PC-3 (cell line): ENCODE results near the gene ALDH3A2. TPM values are rescaled to one million over a fixed set of nuclear protein-coding genes. Genes with fewer than 3 reads are reported as not detected.

Experiments
- ATAC-seq: fragments of 200-7000 bp; cut with Tn5 transposase; 2 replicates; pipeline ENCODE4 v1.9.1; 2020; ENCODE audit warnings: mild to moderate bottlenecking, moderate library complexity
- BruUV-seq: library from RNA; stranded (reverse); fragments of 400-500 nt; replicated peaks from 2 replicates; lab custom pipeline; 2021; lab: Mats Ljungman, UMichigan
- CTCF ChIA-PET: fragments of 300-600 bp; sonication (Branson Sonifier 250); formaldehyde crosslinking; loops from one replicate; lab custom pipeline; 2022; ENCODE audit warnings: antibody characterized with exemption; lab: Charles Lee
- POLR2A ChIA-PET: fragments of 300-600 bp; sonication (Branson Sonifier 250); formaldehyde crosslinking; loops from one replicate; lab custom pipeline; 2022; ENCODE audit warnings: antibody characterized with exemption; ENCODE audit not compliant: unreplicated experiment; lab: Charles Lee
- DNase-seq: peaks from one replicate; pipeline ENCODE4 v3.0.0-alpha.2; 2015
- H2AFZ ChIP-seq: fragments of 300-600 bp; sonication (generic); 2 replicates; pipeline ENCODE4 v1.6.0; 2016; ENCODE audit warnings: antibody characterized with exemption, low read length
- H3F3A ChIP-seq: fragments of 300-600 bp; sonication (generic); one replicate; pipeline ENCODE4 v1.6.0; 2017; ENCODE audit warnings: antibody characterized with exemption, low read length, control low read depth, mild to moderate bottlenecking; ENCODE audit not compliant: unreplicated experiment
- H3K27ac ChIP-seq: fragments of 300-600 bp; sonication (generic); 2 replicates; pipeline ENCODE4 v1.5.1; 2016; ENCODE audit warnings: mild to moderate bottlenecking, low read length
- H3K27me3 ChIP-seq: fragments of 300-600 bp; sonication (generic); 2 replicates; pipeline ENCODE4 v1.6.1; 2016; ENCODE audit warnings: low read length, mixed read lengths
- H3K36me3 ChIP-seq: fragments of 300-600 bp; sonication (generic); 2 replicates; pipeline ENCODE4 v1.6.1; 2016; ENCODE audit warnings: low read depth, mixed run types, low read length, mixed read lengths
- H3K4me1 ChIP-seq: fragments of 300-600 bp; sonication (generic); 2 replicates; pipeline ENCODE4 v1.5.1; 2016; ENCODE audit warnings: low read length; ENCODE audit not compliant: insufficient read depth
- H3K4me2 ChIP-seq: fragments of 300-600 bp; sonication (generic); 2 replicates; pipeline ENCODE4 v1.6.0; 2016; ENCODE audit warnings: low read length
- H3K4me3 ChIP-seq: fragments of 300-600 bp; sonication (generic); 2 replicates; pipeline ENCODE4 v1.5.1; 2016; ENCODE audit warnings: mild to moderate bottlenecking, low read length, mixed read lengths
- H3K79me2 ChIP-seq: fragments of 300-600 bp; sonication (generic); 2 replicates; pipeline ENCODE4 v1.6.1; 2017; ENCODE audit warnings: low read length, mixed read lengths
- H3K9ac ChIP-seq: fragments of 300-600 bp; sonication (generic); 2 replicates; pipeline ENCODE4 v1.6.0; 2016; ENCODE audit warnings: mild to moderate bottlenecking, low read length
- H3K9me2 ChIP-seq: fragments of 300-600 bp; sonication (generic); replicated peaks from 2 replicates; pipeline ENCODE4 v1.6.1; 2016; ENCODE audit warnings: mixed run types, low read length, mixed read lengths
- H3K9me3 ChIP-seq: fragments of 300-600 bp; sonication (generic); 2 replicates; pipeline ENCODE4 v1.6.1; 2016; ENCODE audit warnings: low read length, mixed read lengths
- H4K20me1 ChIP-seq: fragments of 300-600 bp; sonication (generic); 2 replicates; pipeline ENCODE4 v1.6.1; 2016; ENCODE audit warnings: low read length, mixed read lengths
- EZH2 ChIP-seq: fragments of 300-600 bp; sonication (generic); IDR thresholded peaks from one replicate; pipeline ENCODE4 v1.6.1; 2017; ENCODE audit warnings: antibody characterized with exemption, mild to moderate bottlenecking, low read length; ENCODE audit not compliant: unreplicated experiment
- EZH2phosphoT487 ChIP-seq: fragments of 300-600 bp; sonication (generic); IDR thresholded peaks from 2 replicates; pipeline ENCODE4 v1.6.1; 2018; ENCODE audit warnings: mild to moderate bottlenecking, antibody characterized with exemption, low read length, borderline replicate concordance
- intact Hi-C: fragments of 100-400 bp; cut with micrococcal nuclease; formaldehyde crosslinking; loops from 2 replicates; pipeline ENCODE4 v1.9.0; 2023
- total RNA-seq: library from RNA; depleted of rRNA; stranded (reverse); fragments of >200 nt; gene quantifications from 2 replicates; pipeline ENCODE4 v1.2.3, GENCODE V29; 2014
- TF ChIP-seq, protein P1 (sequence below): fragments of 300-600 bp; sonication (generic); conservative IDR thresholded peaks from 2 replicates; pipeline ENCODE4 v1.5.1; 2017; ENCODE audit warnings: antibody characterized with exemption, low read depth, mild to moderate bottlenecking, low read length

Gene ALDH3A2
- total RNA-seq, 1 experiment from 2014 or later, result 125 TPM

DNA sequence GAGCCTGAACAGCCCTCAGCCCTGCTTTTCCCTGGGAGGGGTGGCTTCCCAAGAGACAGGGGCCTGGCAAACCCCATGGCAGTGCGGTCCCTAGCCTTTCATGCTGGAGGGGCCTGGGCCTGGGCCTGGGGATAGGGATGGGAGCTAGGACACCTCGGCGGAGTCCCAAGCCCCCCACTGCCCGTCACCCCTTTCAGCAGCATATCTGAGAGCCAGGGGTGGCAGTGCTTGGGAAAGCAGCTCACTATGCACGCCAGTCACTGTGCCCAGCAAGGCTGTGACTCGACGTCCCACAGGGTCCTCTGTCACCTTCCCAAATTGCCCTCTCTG, 68.4 kb downstream of the ALDH3A2 start:
- Histone ChIP-seq H3K9me3 (no peaks in the 10 kb centered on the region), H3K4me3 (no peak overlapping the region), H3K27ac (no peak overlapping the region), H3K36me3 (no peaks in the 10 kb centered on the region), H3K9ac (no peak overlapping the region), H3K9me2 (no peaks in the 10 kb centered on the region), H4K20me1 (no peaks in the 10 kb centered on the region), H2AFZ (no peak overlapping the region), H3K27me3 (no peaks in the 10 kb centered on the region), H3F3A (no peaks in the 10 kb centered on the region), H3K4me2 (no peak overlapping the region), H3K79me2 (no peaks in the 10 kb centered on the region), H3K4me1 (peaks cover 26% of the 10 kb centered on the region)
- BruUV-seq, result no TSS peak
- TF ChIP-seq EZH2phosphoT487 (no peak), EZH2 (no peak)
- TF ChIP-seq, protein P1, sequence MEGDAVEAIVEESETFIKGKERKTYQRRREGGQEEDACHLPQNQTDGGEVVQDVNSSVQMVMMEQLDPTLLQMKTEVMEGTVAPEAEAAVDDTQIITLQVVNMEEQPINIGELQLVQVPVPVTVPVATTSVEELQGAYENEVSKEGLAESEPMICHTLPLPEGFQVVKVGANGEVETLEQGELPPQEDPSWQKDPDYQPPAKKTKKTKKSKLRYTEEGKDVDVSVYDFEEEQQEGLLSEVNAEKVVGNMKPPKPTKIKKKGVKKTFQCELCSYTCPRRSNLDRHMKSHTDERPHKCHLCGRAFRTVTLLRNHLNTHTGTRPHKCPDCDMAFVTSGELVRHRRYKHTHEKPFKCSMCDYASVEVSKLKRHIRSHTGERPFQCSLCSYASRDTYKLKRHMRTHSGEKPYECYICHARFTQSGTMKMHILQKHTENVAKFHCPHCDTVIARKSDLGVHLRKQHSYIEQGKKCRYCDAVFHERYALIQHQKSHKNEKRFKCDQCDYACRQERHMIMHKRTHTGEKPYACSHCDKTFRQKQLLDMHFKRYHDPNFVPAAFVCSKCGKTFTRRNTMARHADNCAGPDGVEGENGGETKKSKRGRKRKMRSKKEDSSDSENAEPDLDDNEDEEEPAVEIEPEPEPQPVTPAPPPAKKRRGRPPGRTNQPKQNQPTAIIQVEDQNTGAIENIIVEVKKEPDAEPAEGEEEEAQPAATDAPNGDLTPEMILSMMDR, result no peak
- CTCF ChIA-PET, result no interaction called here
- POLR2A ChIA-PET, result no interaction called here
- DNase-seq (no peak), ATAC-seq (no peak)
- intact Hi-C loops, result no loop called here

DNA sequence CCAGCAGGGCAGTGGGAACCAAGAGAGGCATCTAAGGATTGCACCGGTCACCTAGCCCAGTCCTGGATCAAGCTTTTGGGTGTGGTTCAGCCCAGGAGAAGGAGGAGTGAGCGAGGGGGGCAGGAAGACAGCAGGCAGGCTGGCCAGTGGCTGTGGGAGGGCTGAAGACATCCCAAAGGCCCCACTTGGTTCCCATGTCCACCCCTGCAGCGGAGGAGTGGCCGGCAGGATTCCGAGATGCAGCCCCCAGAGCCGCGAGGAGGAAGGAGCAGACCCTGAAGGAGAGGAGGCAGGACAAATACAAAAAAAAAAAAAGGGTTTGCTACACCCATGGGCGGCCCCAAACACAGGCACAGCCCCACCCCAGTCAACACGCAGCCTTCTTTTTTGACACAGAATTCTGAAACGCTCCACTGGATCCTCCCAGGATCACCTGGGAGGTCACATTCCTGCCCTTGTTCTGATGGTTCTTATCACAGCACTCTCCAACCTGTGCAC, 68.9 kb downstream of the ALDH3A2 start:
- no peak overlapping the region for H3K27ac ChIP-seq
- H3K9ac ChIP-seq, result no peak overlapping the region
- no peaks in the 10 kb centered on the region for H3K36me3 ChIP-seq
- no TSS peak for BruUV-seq
- no peak for ATAC-seq
- H3K9me2 ChIP-seq, result no peaks in the 10 kb centered on the region
- TF ChIP-seq EZH2phosphoT487 (no peak), EZH2 (no peak)
- TF ChIP-seq, protein P1, result no peak
- DNase-seq, result no peak
- no peak overlapping the region for H3K4me3 ChIP-seq
- ChIA-PET CTCF (no interaction called here), POLR2A (no interaction called here)
- H3K27me3 ChIP-seq, result no peaks in the 10 kb centered on the region
- no peaks in the 10 kb centered on the region for H3F3A ChIP-seq
- H3K79me2 ChIP-seq, result no peaks in the 10 kb centered on the region
- H4K20me1 ChIP-seq, result no peaks in the 10 kb centered on the region
- H3K9me3 ChIP-seq, result no peaks in the 10 kb centered on the region
- peaks cover 26% of the 10 kb centered on the region for H3K4me1 ChIP-seq
- no peak overlapping the region for H3K4me2 ChIP-seq
- intact Hi-C loops, result no loop called here
- no peak overlapping the region for H2AFZ ChIP-seq

DNA sequence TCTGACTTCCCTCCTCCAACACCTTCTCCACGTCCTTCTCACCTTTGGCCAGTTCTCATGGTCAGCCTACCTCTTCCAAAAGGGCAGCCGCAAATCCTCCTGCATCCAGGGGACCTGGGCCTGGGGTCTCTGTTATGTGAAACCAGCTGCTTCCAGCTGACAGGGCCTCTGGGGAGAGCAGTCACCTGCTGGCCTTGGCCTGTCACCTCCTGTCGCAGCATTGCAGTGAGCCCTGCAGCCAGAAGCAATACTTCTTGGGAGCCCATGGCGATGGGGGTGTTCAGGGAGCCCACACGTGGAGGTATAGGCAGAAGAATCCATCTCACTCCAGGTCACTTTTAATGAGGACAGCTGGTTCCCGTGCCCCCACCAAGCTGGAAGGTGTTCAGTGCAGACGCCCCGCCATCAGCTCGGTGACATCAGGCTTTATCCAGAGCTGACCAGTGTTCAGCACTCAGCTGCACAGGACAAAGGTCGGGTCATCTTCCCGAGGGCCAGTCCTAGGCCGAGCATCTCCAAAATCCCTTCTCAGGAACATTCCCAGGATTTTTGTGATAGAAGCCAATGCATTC, 69.6 kb downstream of the ALDH3A2 start:
- H3K9me3 ChIP-seq, result no peaks in the 10 kb centered on the region

More for the DNA sequence above, 69.6 kb downstream of the ALDH3A2 start:
- H3K9me2 ChIP-seq, result no peaks in the 10 kb centered on the region
- intact Hi-C loops, result no loop called here
- POLR2A ChIA-PET, result no interaction called here
- H3K9ac ChIP-seq, result no peak overlapping the region
- no peak overlapping the region for H3K4me2 ChIP-seq
- CTCF ChIA-PET, result no interaction called here
- H2AFZ ChIP-seq, result no peak overlapping the region
- no peaks in the 10 kb centered on the region for H3K36me3 ChIP-seq
- H3K27me3 ChIP-seq, result no peaks in the 10 kb centered on the region
- DNase-seq (no peak), ATAC-seq (no peak)
- H4K20me1 ChIP-seq, result no peaks in the 10 kb centered on the region
- no peaks in the 10 kb centered on the region for H3F3A ChIP-seq
- no peak overlapping the region for H3K27ac ChIP-seq
- H3K4me1 ChIP-seq, result peaks cover 26% of the 10 kb centered on the region
- TF ChIP-seq, protein P1, result no peak
- TF ChIP-seq EZH2 (no peak), EZH2phosphoT487 (no peak)
- H3K4me3 ChIP-seq, result no peak overlapping the region
- no peaks in the 10 kb centered on the region for H3K79me2 ChIP-seq
- no TSS peak for BruUV-seq
